Endothelial cell of umbilical vein (primary cell): Measurements from ENCODE around the gene RDM1. TPM values are rescaled to one million over a fixed set of nuclear protein-coding genes. Genes with fewer than 3 reads are reported as not detected.

Experiments used
- BruUV-seq: library from RNA; stranded (reverse); fragments of 400-500 nt; replicated peaks from 2 replicates; lab custom pipeline; 2021; lab: Mats Ljungman, UMichigan
- CTCF ChIA-PET: fragments of 300-600, 350-600 bp; sonication (Branson Sonifier 250); formaldehyde crosslinking; loops from one replicate; lab custom pipeline; 2021; ENCODE audit warnings: antibody characterized with exemption, inconsistent platforms; lab: Charles Lee
- POLR2A ChIA-PET: fragments of 300-600, 350-600 bp; sonication (Branson Sonifier 250); formaldehyde crosslinking; loops from one replicate; lab custom pipeline; 2021; ENCODE audit warnings: antibody characterized with exemption, inconsistent platforms; lab: Charles Lee
- DNase-seq: peaks from one replicate; pipeline ENCODE4 v3.0.0-alpha.2; 2011; ENCODE audit warnings: low read depth, low spot score
- FAIRE-seq: peaks from 2 replicates; lab custom pipeline; 2011; peaks lifted over from hg19 to GRCh38; lab: Jason Lieb, UNC
- H2AFZ ChIP-seq: 2 replicates; pipeline ENCODE4 v1.6.0; 2012; ENCODE audit warnings: low read depth, low read length, control low read depth, inconsistent platforms
- H3K27ac ChIP-seq: 2 replicates; pipeline ENCODE4 v1.5.1; 2011; ENCODE audit warnings: low read depth, mild to moderate bottlenecking, control low read depth, low read length, moderate library complexity; ENCODE audit not compliant: insufficient read depth
- H3K27me3 ChIP-seq, 2 experiments: 2 replicates each; pipeline versions ENCODE4 v1.6.0 to v1.6.1; 2011; ENCODE audit warnings: low read length in 2 of 2, mixed read lengths in 1 of 2; ENCODE audit not compliant: control insufficient read depth in 2 of 2, insufficient read depth in 2 of 2
- H3K36me3 ChIP-seq, 2 experiments: 2 replicates in 1 of 2; 3 replicates in 1 of 2; pipeline ENCODE4 v1.5.1; 2011; ENCODE audit warnings: low read length in 2 of 2, mild to moderate bottlenecking in 1 of 2, moderate library complexity in 1 of 2; ENCODE audit not compliant: control insufficient read depth in 2 of 2, insufficient read depth in 2 of 2; ENCODE audit errors: extremely low read depth in 1 of 2
- H3K4me1 ChIP-seq: 3 replicates; pipeline ENCODE4 v1.5.1; 2011; ENCODE audit warnings: mild to moderate bottlenecking, low read length; ENCODE audit not compliant: control insufficient read depth, insufficient read depth; ENCODE audit errors: extremely low read depth
- H3K4me2 ChIP-seq: 2 replicates; pipeline ENCODE4 v1.6.1; 2011; ENCODE audit warnings: low read length, control low read depth, mixed read lengths; ENCODE audit not compliant: insufficient read depth
- H3K4me3 ChIP-seq, 3 experiments: fragments of 200-600 bp in 1 of 3; sonication (generic), shearing (Covaris generic) in 1 of 3; replicated peaks in 1 of 3; 2 replicates each; pipeline ENCODE4 v1.5.1; 2011 to 2016; ENCODE audit warnings: control low read depth in 3 of 3, low read length in 3 of 3, mild to moderate bottlenecking in 2 of 3, inconsistent platforms in 1 of 3, low read depth in 1 of 3, moderate library complexity in 1 of 3; ENCODE audit not compliant: insufficient read depth in 1 of 3
- H3K79me2 ChIP-seq: 2 replicates; pipeline ENCODE4 v1.6.0; 2012; ENCODE audit warnings: low read length, inconsistent platforms; ENCODE audit not compliant: control insufficient read depth, insufficient read depth
- H3K9ac ChIP-seq: replicated peaks from 2 replicates; pipeline ENCODE3; 2011; ENCODE audit warnings: low read length, control low read depth; ENCODE audit not compliant: insufficient read depth; ENCODE audit errors: extremely low read depth
- H3K9me1 ChIP-seq: replicated peaks from 3 replicates; pipeline ENCODE4 v1.6.0; 2011; ENCODE audit warnings: mild to moderate bottlenecking, low read length; ENCODE audit not compliant: control insufficient read depth, insufficient read depth; ENCODE audit errors: extremely low read depth
- H3K9me3 ChIP-seq: replicated peaks from 2 replicates; pipeline ENCODE4 v1.5.1; 2012; ENCODE audit warnings: low read length, inconsistent platforms; ENCODE audit not compliant: control insufficient read depth, insufficient read depth
- H4K20me1 ChIP-seq: replicated peaks from 2 replicates; pipeline ENCODE3; 2011; ENCODE audit warnings: mild to moderate bottlenecking, low read length; ENCODE audit not compliant: control insufficient read depth, insufficient read depth; ENCODE audit errors: extremely low read depth
- CTCF ChIP-seq, 2 donors: IDR thresholded peaks; 1 replicate in 1 of 2; 2 replicates in 1 of 2; pipeline ENCODE4 v1.5.1; 2011; ENCODE audit warnings: low read length in 2 of 2, mild to moderate bottlenecking in 2 of 2, moderate library complexity in 2 of 2, control low read depth in 1 of 2, inconsistent platforms in 1 of 2, low read depth in 1 of 2; ENCODE audit not compliant: insufficient read depth in 1 of 2; ENCODE audit errors: extremely low read depth in 1 of 2
- EZH2 ChIP-seq: IDR thresholded peaks from 2 replicates; pipeline ENCODE4 v1.6.1; 2012; ENCODE audit warnings: borderline replicate concordance, low read depth, mild to moderate bottlenecking, moderate library complexity, low read length, inconsistent platforms; ENCODE audit not compliant: severe bottlenecking
- FOS ChIP-seq: IDR thresholded peaks from 2 replicates; pipeline ENCODE4 v1.6.1; 2011; ENCODE audit warnings: mild to moderate bottlenecking, low read length, moderate library complexity, borderline replicate concordance; ENCODE audit not compliant: insufficient read depth
- GATA2 ChIP-seq: IDR thresholded peaks from 2 replicates; pipeline ENCODE4 v1.7.0; 2011; ENCODE audit warnings: low read depth, mild to moderate bottlenecking, moderate library complexity, mixed read lengths, low read length; ENCODE audit not compliant: insufficient read length, insufficient read depth
- JUN ChIP-seq: IDR thresholded peaks from 2 replicates; pipeline ENCODE4 v1.6.1; 2011; ENCODE audit warnings: borderline replicate concordance, low read depth; ENCODE audit not compliant: insufficient read length, insufficient read depth
- MAX ChIP-seq: IDR thresholded peaks from 2 replicates; pipeline ENCODE4 v1.6.1; 2011; ENCODE audit not compliant: insufficient read depth, insufficient read length
- MYC ChIP-seq: IDR thresholded peaks from one replicate; pipeline ENCODE4 v1.6.1; 2011; ENCODE audit warnings: mild to moderate bottlenecking, low read depth, low read length
- POLR2A ChIP-seq: IDR thresholded peaks from 2 replicates; pipeline ENCODE4 v1.6.1; 2012; ENCODE audit warnings: low read depth, mild to moderate bottlenecking, control low read depth, low read length
- POLR2AphosphoS5 ChIP-seq: IDR thresholded peaks from 2 replicates; pipeline ENCODE4 v1.6.1; 2012; ENCODE audit warnings: low read depth, mild to moderate bottlenecking, control low read depth, low read length, moderate library complexity; ENCODE audit not compliant: insufficient read depth
- dilution Hi-C: fragments of 300-500 bp; cut with MboI; formaldehyde crosslinking; loops from one replicate; pipeline ENCODE4 v1.15.0; 2019; ENCODE audit warnings: low sequenced_read_pairs; ENCODE audit not compliant: extremely low pct_ligation_motif_present
- intact Hi-C: fragments of 100-400 bp; cut with micrococcal nuclease; formaldehyde crosslinking; loops from one replicate; pipeline ENCODE4 v1.10.0; 2022
- polyA plus RNA-seq, 4 experiments: library from polyadenylated mRNA; depleted of rRNA in 3 of 4; stranded (reverse) in 3 of 4; unstranded in 1 of 4; fragments of >200 nt; gene quantifications; 2 replicates each; pipeline versions ENCODE4 v1.2.1 to v1.2.3, GENCODE V29; 2011 to 2012; ENCODE audit warnings: missing spikeins in 1 of 4
- total RNA-seq: library from RNA; stranded (reverse); gene quantifications from 2 replicates; pipeline ENCODE4 v1.2.3, GENCODE V29; 2021

Gene RDM1
- total and polyA plus RNA-seq, 2 donors (not counting 3 experiments of a cell fraction or from before 2014, with no cell fraction given), result 0.12 to 0.46 TPM

- Histone ChIP-seq H4K20me1 (no peaks in the 10 kb centered on the region), H3K4me3 (no peak overlapping the region), H3K9me1 (no peaks in the 10 kb centered on the region), H3K36me3 (no peaks in the 10 kb centered on the region), H3K79me2 (no peaks in the 10 kb centered on the region), H3K9ac (no peak overlapping the region), H3K9me3 (no peaks in the 10 kb centered on the region), H2AFZ (no peak overlapping the region), H3K27me3 (no peaks in the 10 kb centered on the region), H3K27ac (no peak overlapping the region), H3K4me1 (no peaks in the 10 kb centered on the region), H3K4me2 (no peak overlapping the region)
- dilution Hi-C loops, result no loop called here
- ChIA-PET POLR2A (no interaction called here), CTCF (no interaction called here)
- DNase-seq, result no peak
- no peak for FAIRE-seq
- intact Hi-C loops, result no loop called here
- no TSS peak for BruUV-seq
- no peak for TF ChIP-seq MYC
- TF ChIP-seq MAX, result no peak
- TF ChIP-seq POLR2AphosphoS5, result no peak
- no peak for TF ChIP-seq GATA2
- no peak for TF ChIP-seq CTCF (IDR thresholded peaks at IDR 0.05; ENCODE audit: extremely low read depth in 1 of 2, insufficient read depth in 1 of 2, low read depth in 1 of 2, low read length in 2 of 2)
- no peak for TF ChIP-seq FOS
- no peak for TF ChIP-seq POLR2A
- TF ChIP-seq EZH2, result no peak
- TF ChIP-seq JUN, result no peak
Observed at GRCh38 chr17:35889241-35889640, 41.3 kb downstream of the RDM1 start.
